Measurements from ENCODE around the gene ADAMTS7.

DNA sequence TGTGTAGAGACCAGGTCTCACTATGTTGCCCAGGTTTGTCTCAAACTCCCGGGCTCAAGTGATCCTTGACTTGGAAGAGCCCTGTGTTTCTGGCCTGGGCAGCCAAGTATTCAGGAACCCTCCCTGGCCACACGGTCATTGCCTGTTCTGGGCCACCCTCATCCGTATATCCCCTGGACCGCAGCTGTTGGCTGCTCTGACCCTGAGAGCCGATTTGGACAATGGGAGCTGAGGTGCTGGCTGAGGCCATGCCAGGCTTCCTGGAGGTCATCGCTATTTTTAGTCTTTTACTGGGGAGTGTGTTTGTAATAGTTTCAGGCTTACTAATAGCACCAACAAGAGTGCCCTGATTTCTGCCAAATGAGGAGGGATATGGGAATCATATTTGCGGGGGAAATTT, 60.7 kb downstream of the ADAMTS7 start:
- no peak for TF ChIP-seq POLR2A (IDR thresholded peaks at IDR 0.05)
- TF ChIP-seq, protein P1, sequence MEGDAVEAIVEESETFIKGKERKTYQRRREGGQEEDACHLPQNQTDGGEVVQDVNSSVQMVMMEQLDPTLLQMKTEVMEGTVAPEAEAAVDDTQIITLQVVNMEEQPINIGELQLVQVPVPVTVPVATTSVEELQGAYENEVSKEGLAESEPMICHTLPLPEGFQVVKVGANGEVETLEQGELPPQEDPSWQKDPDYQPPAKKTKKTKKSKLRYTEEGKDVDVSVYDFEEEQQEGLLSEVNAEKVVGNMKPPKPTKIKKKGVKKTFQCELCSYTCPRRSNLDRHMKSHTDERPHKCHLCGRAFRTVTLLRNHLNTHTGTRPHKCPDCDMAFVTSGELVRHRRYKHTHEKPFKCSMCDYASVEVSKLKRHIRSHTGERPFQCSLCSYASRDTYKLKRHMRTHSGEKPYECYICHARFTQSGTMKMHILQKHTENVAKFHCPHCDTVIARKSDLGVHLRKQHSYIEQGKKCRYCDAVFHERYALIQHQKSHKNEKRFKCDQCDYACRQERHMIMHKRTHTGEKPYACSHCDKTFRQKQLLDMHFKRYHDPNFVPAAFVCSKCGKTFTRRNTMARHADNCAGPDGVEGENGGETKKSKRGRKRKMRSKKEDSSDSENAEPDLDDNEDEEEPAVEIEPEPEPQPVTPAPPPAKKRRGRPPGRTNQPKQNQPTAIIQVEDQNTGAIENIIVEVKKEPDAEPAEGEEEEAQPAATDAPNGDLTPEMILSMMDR (IDR thresholded peaks at IDR 0.05): no peak
